ENCODE results near the gene COL5A2. TPM values are rescaled to one million over a fixed set of nuclear protein-coding genes. Genes with fewer than 3 reads are reported as not detected.

Gene COL5A2
- polyA plus RNA-seq, 1 donor from 2014 or later = 3.6 TPM

GRCh38 chr2:189210250-189211087 lies 30.9 kb upstream of the COL5A2 start:
- Histone ChIP-seq H3K27me3 (ENCODE audit: insufficient read depth, low read depth, low read length) (no peaks in the 10 kb centered on the region), H3K27ac (ENCODE audit: low read length) (no peak overlapping the region), H3K4me3 (ENCODE audit: low read length) (no peak overlapping the region), H3F3A (ENCODE audit: insufficient read depth, low read length, poor library complexity, severe bottlenecking) (no peaks in the 10 kb centered on the region), H2AFZ (ENCODE audit: low read depth, low read length) (no peak overlapping the region), H3K36me3 (ENCODE audit: insufficient read depth, low read length) (no peaks in the 10 kb centered on the region), H4K20me1 (ENCODE audit: insufficient read depth) (no peaks in the 10 kb centered on the region), H3K79me2 (replicated peaks; ENCODE audit: insufficient read depth, low read length) (no peaks in the 10 kb centered on the region), H3K9ac (ENCODE audit: low read length) (no peak overlapping the region), H3K9me3 (ENCODE audit: low read length) (no peaks in the 10 kb centered on the region), H3K9me2 (ENCODE audit: insufficient read depth, low read length) (no peaks in the 10 kb centered on the region), H3K4me2 (ENCODE audit: low read length) (no peak overlapping the region)
- TF ChIP-seq RAD21 (conservative IDR thresholded peaks at IDR 0.05) (no peak), TAF1 (IDR thresholded peaks at IDR 0.05; ENCODE audit: low read depth) (no peak), EP300 (conservative IDR thresholded peaks at IDR 0.05; ENCODE audit: poor library complexity, severe bottlenecking) (no peak), REST (IDR thresholded peaks at IDR 0.05; ENCODE audit: borderline replicate concordance) (no peak), MXI1 (conservative IDR thresholded peaks at IDR 0.05; ENCODE audit: poor library complexity, severe bottlenecking) (no peak), POLR2AphosphoS5 (IDR thresholded peaks at IDR 0.05) (no peak), EZH2 (IDR thresholded peaks at IDR 0.05; ENCODE audit: borderline replicate concordance, insufficient read depth, low read length, poor library complexity, severe bottlenecking) (no peak), SMC3 (conservative IDR thresholded peaks at IDR 0.05; ENCODE audit: poor library complexity) (no peak), CTCF (IDR thresholded peaks at IDR 0.05; ENCODE audit: poor library complexity, severe bottlenecking) (no peak)

DNA sequence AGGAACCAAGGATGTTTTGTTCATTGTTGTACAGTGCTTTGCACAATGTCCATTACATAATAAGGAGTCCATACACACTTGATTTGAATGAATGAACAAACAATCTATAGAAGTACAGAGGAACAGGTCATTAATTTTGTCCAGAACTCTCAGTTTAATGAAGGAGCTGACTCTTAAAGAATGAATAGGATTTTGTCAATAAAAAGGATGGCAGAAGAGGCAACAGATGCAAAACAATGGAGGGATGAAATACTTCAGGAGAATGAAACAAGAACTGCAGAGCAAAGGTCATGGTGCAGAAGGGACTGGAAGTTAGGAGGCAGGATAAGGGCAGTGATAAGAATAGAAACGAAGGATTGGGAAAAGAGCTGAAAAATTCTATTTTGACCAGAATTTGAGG lies 28.7 kb upstream of the COL5A2 start:
- no peak for TF ChIP-seq MXI1 (conservative IDR thresholded peaks at IDR 0.05; ENCODE audit: poor library complexity, severe bottlenecking)
- no peak for TF ChIP-seq EZH2 (IDR thresholded peaks at IDR 0.05; ENCODE audit: borderline replicate concordance, insufficient read depth, low read length, poor library complexity, severe bottlenecking)
- no peak for TF ChIP-seq TAF1 (IDR thresholded peaks at IDR 0.05; ENCODE audit: low read depth)
- TF ChIP-seq POLR2AphosphoS5 (IDR thresholded peaks at IDR 0.05) = no peak
- TF ChIP-seq RAD21 (conservative IDR thresholded peaks at IDR 0.05) = no peak
- no peak for TF ChIP-seq CTCF (IDR thresholded peaks at IDR 0.05; ENCODE audit: poor library complexity, severe bottlenecking)
- TF ChIP-seq REST (IDR thresholded peaks at IDR 0.05; ENCODE audit: borderline replicate concordance) = no peak
- TF ChIP-seq EP300 (conservative IDR thresholded peaks at IDR 0.05; ENCODE audit: poor library complexity, severe bottlenecking) = no peak
- TF ChIP-seq SMC3 (conservative IDR thresholded peaks at IDR 0.05; ENCODE audit: poor library complexity) = no peak
- no peak overlapping the region for H3K9ac ChIP-seq (ENCODE audit: low read length)
- no peak overlapping the region for H3K4me2 ChIP-seq (ENCODE audit: low read length)
- no peaks in the 10 kb centered on the region for H3K36me3 ChIP-seq (ENCODE audit: insufficient read depth, low read length)
- no peaks in the 10 kb centered on the region for H3K27me3 ChIP-seq (ENCODE audit: insufficient read depth, low read depth, low read length)
- no peaks in the 10 kb centered on the region for H4K20me1 ChIP-seq (ENCODE audit: insufficient read depth)
- no peak overlapping the region for H2AFZ ChIP-seq (ENCODE audit: low read depth, low read length)
- H3K4me3 ChIP-seq (ENCODE audit: low read length) = no peak overlapping the region
- no peaks in the 10 kb centered on the region for H3K9me3 ChIP-seq (ENCODE audit: low read length)
- no peak overlapping the region for H3K27ac ChIP-seq (ENCODE audit: low read length)
- H3K79me2 ChIP-seq (replicated peaks; ENCODE audit: insufficient read depth, low read length) = no peaks in the 10 kb centered on the region
- no peaks in the 10 kb centered on the region for H3K9me2 ChIP-seq (ENCODE audit: insufficient read depth, low read length)
- H3F3A ChIP-seq (ENCODE audit: insufficient read depth, low read length, poor library complexity, severe bottlenecking) = no peaks in the 10 kb centered on the region
